Activated T-cell treated with anti-CD3 and anti-CD28 coated beads, Interleukin-2, amount 50 U/mL, for 48 hours (primary cell): ENCODE results near the gene CDH26.
"Not testable (repeated sequence)": the region's sequence is repeated elsewhere in the genome, so short reads cannot be mapped to it uniquely, and the experiment has no call there.

Source experiments
- DNase-seq, 2 experiments: peaks; one replicate each; pipeline ENCODE4 v3.0.0-alpha.2; 2020

The CDH26 gene

DNA sequence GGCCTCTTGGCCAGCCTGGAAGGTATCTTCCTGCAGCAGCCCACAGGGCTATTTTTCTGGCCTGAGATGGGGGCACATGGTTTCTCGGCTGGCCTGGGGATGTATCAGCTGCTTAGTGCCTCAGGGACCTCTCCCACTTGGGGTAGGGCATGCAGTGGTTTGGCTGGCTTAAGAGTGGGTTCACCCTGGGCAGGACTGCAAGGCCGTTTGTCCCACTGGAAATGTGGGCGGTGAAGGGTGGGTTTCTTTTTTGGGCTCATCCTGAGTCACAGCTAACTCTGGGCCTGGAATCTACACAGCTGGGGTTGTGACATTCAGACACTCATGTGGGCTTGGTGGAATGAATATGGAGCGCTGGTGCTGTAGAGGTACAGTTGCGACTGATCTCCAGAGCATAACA, 62.0 kb downstream of the CDH26 start:
- DNase-seq, result no peak

DNA sequence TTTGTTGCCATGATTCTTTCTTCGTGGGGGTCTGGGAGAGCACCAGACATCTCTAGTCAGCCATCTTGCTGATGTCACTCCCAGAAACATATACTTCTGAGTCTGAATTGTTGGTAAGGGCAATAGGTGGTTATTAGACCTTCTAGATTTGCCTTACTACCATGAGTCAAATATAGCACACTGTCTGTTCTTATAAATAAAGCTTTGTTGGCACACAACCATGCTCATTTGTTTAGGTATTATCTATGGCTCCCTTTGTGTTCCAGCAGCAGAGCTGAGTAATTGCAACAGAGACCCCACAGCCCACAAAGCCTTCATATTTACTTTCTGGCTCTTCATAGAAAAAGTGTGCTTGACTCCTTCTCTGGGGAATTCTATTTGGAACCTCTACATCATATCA, 62.9 kb downstream of the CDH26 start:
- no peak for DNase-seq

DNA sequence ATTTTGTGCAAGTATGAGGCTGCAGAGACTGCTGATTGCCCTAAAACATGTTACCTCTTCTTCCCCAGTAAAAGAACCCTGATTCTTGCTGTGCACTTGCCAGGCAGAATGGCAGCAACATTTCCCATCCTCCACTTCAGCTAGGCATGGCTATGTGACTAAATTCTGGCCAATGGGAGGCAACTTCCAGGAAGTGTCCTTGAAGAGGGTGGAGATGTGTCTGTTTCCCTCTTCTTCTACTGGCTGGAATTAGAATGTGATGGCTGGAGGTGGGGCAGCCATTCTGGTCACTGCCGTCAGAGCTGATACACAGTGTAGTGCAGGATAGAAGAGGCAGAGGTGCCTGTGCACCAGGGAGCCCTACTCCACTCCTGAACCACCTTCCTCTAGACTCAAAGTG, 64.6 kb downstream of the CDH26 start:
- no peak for DNase-seq

DNA sequence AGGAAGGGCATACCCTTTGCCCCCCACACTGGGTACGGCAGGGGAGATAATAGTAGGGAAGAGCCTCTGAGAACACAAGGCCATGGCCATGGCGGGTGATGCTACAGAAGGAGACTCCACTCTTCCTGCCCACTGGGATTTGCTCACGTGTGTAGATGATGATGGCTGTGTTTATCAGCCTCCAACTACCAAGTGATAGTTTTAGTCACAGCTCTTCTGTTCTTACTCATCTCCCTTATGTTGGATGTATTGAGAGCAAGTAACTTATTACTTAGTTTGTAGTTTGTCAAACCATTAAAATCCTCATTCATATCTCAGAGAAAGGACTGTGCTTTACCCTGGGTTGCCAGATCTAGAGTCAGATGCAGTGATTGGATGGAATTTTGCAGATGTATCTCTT, 66.0 kb downstream of the CDH26 start:
- DNase-seq, result no peak

- no peak for DNase-seq
Observed at GRCh38 chr20:60024801-60025200, 66.6 kb downstream of the CDH26 start.

- DNase-seq, result no peak
Observed at GRCh38 chr20:60026010-60026409, 67.8 kb downstream of the CDH26 start.

DNA sequence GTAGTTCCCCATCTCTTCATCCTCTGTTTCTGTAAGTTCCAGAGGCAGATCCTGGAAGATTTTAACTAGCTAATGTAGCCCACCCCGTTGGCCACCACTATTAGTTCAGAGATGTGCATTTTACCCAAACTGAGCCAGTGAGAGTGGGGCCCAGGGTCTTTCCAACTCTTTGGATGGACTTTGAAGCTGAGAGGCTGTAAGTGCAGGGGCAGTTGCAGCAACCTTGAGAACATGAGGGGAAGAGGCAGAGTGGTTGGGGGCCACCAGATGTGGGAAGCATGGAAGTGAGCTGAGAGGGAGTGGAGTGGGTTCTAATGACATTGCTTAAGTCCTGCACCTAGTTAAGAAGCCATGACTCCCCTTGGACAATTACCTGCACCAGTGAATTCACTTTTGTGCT, 72.2 kb downstream of the CDH26 start:
- no peak for DNase-seq

- DNase-seq, result no peak
Observed at GRCh38 chr20:60031107-60031506, 72.9 kb downstream of the CDH26 start.

DNA sequence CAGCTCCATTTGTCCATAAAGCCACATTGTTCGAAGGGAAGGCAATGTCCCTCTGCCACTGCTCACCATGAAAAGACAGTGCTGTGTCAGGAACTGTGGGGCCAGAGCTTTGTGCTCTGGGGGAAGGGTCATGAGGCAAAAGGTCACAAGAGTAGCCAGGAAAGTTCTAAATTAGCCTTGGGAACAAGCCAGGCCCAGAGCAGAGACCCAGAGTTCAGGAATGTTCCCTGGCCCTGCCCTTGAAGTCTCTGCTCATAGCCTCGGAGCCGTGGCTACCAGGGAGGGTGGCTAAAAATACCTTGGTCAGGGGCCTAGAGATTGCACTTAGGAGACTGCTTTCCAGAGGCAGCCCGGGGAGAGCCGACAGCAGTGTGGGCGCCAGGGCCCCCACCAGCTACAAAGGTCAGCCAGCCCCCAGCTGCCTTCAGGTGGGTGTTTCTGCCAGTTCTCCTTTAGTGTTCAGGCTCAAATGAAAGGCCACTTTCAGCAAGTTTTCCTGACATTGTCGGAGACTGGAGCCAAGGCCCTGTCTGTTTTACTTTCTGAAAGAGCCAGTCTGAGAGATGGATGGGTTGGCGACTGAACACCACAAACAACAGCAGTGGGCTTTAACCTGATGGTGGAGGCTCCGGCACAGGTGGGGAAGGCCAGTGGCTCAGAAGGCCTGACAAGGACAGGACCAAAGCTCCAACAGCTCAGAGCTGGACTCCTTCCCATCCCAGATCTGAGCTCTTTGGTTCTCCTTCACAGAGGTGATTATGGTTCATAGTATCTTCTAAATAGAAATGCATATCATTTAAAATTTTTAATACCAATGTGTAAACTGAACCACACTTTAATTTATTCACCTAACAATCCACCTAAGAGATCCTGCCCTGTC, 76.2 kb downstream of the CDH26 start:
- DNase-seq, result no peak

GRCh38 chr20:60035486-60035885, 77.3 kb downstream of the CDH26 start:
- no peak for DNase-seq

DNA sequence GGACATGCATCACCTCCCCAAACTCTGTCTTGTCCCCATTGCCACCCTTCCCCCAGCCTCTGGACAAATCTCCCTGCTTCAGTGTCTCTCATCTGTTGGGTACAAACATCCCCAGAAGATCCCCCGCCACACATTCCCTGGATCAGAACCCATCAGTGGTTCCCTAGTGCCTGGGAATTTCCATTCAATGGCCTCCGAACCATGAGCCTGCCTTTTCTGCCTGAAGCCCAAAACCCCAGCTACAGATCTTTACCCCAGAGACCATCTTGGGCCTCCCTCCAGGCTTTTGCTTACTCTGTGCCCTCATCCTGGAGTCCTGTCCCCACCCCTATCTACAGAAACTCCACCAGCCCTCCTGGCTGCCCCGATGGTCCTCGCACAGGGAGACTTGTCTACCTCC, 78.1 kb downstream of the CDH26 start:
- no peak for DNase-seq

DNA sequence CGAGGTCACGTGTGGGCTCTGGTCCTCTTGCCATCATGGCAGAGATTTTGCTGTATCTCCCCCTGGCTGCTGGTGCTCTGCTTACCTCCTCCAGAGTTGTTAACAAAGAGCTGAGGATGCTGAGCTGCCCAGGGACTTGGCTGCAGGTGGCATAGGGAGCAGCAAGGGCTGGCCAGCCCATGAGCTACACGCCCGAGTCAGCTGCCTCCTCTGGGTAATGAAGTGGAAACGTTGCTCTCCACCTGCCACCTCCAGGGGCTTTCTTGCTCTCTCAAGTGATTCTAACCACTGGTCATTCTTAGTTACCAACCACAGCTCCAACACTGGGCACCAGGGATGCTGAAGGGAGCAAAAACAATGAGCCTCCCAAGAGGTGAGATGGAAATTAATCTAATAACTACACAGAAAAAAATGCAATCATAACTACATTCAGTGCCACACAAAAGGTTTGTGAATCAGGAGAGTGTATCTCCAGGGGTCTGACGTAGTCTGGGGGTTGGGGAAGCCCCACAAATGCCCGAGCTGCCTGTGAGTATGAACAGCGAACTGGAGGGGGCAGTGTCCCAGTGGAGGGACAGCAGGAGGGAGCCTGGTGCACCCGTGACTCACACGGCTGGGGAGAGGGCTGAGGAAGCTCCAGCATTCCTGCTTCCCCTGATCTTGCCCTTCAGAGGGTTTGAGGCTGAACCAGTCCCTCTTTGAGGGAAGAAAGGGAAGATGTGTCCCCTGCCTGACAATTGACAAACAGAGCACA, 78.7 kb downstream of the CDH26 start:
- DNase-seq, result no peak

DNA sequence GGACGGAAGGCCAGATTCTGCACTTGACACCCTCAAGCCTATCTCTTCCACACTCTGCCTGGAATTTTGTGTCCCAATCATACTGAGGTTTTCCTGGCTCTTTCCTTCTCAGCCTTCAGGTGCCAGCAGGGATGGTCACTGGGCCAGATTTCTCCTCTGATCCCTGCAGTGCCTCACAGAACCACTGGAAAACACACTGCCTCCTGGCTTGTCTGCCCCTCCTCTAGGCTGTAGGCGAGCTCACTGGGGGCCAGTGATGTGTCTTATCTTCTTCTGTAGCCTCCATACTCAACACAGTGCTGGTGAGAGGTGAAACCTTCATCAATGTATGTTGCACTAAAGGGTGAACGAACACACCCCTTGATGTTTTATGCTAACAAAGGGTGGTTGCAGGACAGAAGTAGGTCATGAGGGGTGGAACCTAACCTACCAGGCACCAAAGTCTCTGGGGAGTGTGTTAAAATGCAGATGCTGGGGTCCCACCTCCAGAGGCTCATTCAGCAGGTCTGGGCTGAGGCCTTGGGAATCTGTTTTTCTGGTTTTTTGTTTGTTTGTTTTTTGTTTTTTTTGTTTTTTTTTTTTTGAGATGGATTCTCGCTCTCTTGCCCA, 80.3 kb downstream of the CDH26 start:
- DNase-seq, result no peak

- no peak for DNase-seq
Observed at GRCh38 chr20:60039526-60039925, 81.3 kb downstream of the CDH26 start.

- no peak for DNase-seq
Observed at GRCh38 chr20:60040471-60041162, 82.4 kb downstream of the CDH26 start.

- not testable (repeated sequence) for DNase-seq
Observed at GRCh38 chr20:60041436-60042165, 83.4 kb downstream of the CDH26 start.

DNA sequence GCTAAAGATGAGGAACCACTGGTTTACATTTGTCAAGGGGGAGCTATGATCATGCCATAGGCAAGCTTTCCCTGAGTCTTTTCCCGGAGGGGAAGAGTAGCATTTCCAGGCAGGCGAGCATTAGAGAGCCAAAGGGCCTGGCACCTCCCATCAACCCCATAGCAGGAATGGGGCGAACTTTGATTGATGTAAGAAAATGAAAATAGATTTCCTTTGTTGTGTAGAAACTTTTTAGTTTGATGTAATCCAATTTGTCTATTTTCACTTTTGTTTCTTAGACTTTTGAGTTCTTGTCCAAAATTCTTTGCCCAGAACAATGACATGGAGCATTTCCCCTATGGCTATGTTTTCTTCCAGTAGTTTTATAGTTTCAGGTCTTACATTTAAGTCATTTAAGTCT, 85.2 kb downstream of the CDH26 start:
- no peak for DNase-seq

- no peak for DNase-seq
Observed at GRCh38 chr20:60046011-60046413, 87.8 kb downstream of the CDH26 start.

DNA sequence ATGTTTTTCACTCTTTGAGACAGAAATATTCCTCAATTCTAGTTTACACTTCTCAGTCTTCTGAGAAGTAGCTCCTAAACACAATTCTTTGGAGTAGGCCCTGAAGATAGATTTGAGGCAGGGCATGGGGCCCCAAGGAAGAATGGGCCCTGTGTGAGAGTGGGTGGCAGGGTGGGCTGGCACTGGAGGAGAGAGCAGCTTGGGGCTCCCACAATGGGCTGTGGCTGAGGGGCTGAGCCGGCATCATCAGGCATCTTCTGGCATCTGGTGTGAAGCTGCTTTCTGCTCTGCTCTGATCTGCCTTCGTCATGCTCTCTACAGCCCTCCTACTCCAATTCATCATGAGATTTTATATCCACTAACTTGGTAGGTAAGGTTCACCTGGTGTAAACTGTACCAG, 88.2 kb downstream of the CDH26 start:
- no peak for DNase-seq

- no peak for DNase-seq
Observed at GRCh38 chr20:60046860-60047259, 88.6 kb downstream of the CDH26 start.

DNA sequence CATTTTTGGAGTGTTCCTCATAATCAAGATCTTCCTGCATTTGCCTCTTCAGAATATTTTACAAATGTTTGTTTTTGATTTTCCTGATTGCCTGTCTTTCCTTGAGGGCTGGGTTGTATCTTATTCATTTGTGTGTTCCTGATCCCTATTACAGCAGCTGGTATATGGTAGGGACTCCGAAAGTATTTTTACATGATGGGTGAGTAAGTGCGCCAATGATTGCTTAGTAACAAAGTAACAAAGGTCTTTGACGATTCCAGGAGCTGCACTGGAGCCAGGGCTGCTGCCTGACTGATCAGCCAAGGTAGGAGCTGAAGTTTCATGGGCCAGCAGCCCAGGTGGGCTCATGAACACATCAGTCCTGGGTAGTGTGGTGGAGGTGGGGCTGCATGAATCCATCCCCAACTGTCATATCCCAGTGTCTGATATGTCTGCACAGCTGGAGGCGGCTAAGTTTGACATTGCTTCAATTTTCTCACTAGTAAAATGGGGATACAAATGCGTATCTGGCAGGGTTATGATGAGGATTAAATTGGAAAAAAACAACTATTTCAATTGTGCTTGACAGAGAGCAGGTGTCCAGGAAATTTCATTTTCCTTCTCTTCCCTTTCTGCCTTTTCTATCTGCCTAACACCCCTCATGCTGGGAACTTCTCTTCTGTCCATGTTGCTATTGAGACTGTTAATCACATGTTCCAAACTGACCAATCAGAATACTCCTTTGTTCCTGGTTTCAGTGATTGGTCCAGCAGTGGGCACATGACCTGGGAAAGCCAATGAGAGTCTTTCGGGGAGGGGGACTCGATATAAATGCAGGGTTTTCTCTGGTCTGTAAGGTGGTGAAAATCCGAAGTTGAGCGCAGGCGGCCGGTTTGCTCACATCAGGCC, 90.7 kb downstream of the CDH26 start:
- no peak for DNase-seq
